ENCODE measurements around the gene BEGAIN. TPM values are rescaled to one million over a fixed set of nuclear protein-coding genes. Genes with fewer than 3 reads are reported as not detected.

The BEGAIN gene
- total and polyA plus RNA-seq, 9 of the 15 experiments (the other 6 are each of a cell fraction or from before 2014, with no cell fraction given) = 0.07 to 0.68 (median 0.55) TPM; not detected in 3

GRCh38 chr14:100500128-100500527, 87.1 kb downstream of the BEGAIN start:
- no peaks in the 10 kb centered on the region for H3K9me1 ChIP-seq (ENCODE audit: control insufficient read depth, insufficient read depth, low read length)
- intact Hi-C loops (cut with micrococcal nuclease) = no loop called here
- ChIA-PET POLR2A (no interaction called here), CTCF (ENCODE audit: low intra/inter-chr PET ratio) (no interaction called here)
- TF ChIP-seq TGIF2 (CRISPR knock-in tag; IDR thresholded peaks at IDR 0.05) (no peak), ZBTB12 (CRISPR knock-in tag; IDR thresholded peaks at IDR 0.05) (no peak), TSC22D4 (tag; IDR thresholded peaks at IDR 0.05) (no peak), BRF1 (IDR thresholded peaks at IDR 0.05; ENCODE audit: borderline replicate concordance, extremely low read depth, insufficient read length) (no peak), ZNF780A (CRISPR knock-in tag; IDR thresholded peaks at IDR 0.05) (no peak), MEIS2 (IDR thresholded peaks at IDR 0.05; ENCODE audit: partially characterized antibody) (no peak)
- TF ChIP-seq, protein P1, sequence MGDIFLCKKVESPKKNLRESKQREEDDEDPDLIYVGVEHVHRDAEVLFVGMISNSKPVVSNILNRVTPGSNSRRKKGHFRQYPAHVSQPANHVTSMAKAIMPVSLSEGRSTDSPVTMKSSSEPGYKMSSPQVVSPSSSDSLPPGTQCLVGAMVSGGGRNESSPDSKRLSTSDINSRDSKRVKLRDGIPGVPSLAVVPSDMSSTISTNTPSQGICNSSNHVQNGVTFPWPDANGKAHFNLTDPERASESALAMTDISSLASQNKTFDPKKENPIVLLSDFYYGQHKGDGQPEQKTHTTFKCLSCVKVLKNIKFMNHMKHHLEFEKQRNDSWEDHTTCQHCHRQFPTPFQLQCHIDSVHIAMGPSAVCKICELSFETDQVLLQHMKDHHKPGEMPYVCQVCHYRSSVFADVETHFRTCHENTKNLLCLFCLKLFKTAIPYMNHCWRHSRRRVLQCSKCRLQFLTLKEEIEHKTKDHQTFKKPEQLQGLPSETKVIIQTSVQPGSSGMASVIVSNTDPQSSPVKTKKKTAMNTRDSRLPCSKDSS (IDR thresholded peaks at IDR 0.05; ENCODE audit: low read depth, partially characterized antibody) = no peak
- TF ChIP-seq, protein P2, sequence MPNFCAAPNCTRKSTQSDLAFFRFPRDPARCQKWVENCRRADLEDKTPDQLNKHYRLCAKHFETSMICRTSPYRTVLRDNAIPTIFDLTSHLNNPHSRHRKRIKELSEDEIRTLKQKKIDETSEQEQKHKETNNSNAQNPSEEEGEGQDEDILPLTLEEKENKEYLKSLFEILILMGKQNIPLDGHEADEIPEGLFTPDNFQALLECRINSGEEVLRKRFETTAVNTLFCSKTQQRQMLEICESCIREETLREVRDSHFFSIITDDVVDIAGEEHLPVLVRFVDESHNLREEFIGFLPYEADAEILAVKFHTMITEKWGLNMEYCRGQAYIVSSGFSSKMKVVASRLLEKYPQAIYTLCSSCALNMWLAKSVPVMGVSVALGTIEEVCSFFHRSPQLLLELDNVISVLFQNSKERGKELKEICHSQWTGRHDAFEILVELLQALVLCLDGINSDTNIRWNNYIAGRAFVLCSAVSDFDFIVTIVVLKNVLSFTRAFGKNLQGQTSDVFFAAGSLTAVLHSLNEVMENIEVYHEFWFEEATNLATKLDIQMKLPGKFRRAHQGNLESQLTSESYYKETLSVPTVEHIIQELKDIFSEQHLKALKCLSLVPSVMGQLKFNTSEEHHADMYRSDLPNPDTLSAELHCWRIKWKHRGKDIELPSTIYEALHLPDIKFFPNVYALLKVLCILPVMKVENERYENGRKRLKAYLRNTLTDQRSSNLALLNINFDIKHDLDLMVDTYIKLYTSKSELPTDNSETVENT (CRISPR knock-in tag; IDR thresholded peaks at IDR 0.05) = no peak
- TF ChIP-seq, protein P3, sequence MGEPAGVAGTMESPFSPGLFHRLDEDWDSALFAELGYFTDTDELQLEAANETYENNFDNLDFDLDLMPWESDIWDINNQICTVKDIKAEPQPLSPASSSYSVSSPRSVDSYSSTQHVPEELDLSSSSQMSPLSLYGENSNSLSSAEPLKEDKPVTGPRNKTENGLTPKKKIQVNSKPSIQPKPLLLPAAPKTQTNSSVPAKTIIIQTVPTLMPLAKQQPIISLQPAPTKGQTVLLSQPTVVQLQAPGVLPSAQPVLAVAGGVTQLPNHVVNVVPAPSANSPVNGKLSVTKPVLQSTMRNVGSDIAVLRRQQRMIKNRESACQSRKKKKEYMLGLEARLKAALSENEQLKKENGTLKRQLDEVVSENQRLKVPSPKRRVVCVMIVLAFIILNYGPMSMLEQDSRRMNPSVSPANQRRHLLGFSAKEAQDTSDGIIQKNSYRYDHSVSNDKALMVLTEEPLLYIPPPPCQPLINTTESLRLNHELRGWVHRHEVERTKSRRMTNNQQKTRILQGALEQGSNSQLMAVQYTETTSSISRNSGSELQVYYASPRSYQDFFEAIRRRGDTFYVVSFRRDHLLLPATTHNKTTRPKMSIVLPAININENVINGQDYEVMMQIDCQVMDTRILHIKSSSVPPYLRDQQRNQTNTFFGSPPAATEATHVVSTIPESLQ (CRISPR knock-in tag; IDR thresholded peaks at IDR 0.05) = no peak
- in situ Hi-C loops (cut with MboI) = no loop called here
- no peak overlapping the region for H3K9ac ChIP-seq (ENCODE audit: insufficient read depth in 1 of 2, low read depth in 2 of 2, low read length in 2 of 2)
- ATAC-seq (no peak), DNase-seq (ENCODE audit: extremely low read depth in 1 of 4, low spot score in 3 of 4) (no peak), FAIRE-seq (no peak)
- WGBS (ENCODE audit: insufficient coverage, low coverage, missing lambda C conversion rate) = 24% methylated on average over 7 of the region's 9 CpGs
- H4K20me1 ChIP-seq (replicated peaks; ENCODE audit: control insufficient read depth, insufficient read depth, low read length) = no peaks in the 10 kb centered on the region
- H3K27ac ChIP-seq (ENCODE audit: extremely low read depth, low read depth, low read length) = no peak overlapping the region
- H2AFZ ChIP-seq (ENCODE audit: low read depth, low read length) = no peak overlapping the region
- no peaks in the 10 kb centered on the region for H3K27me3 ChIP-seq (ENCODE audit: control insufficient read depth in 2 of 2, insufficient read depth in 2 of 2, low read length in 2 of 2)
- no TSS peak for BruUV-seq (replicated peaks)
- no peaks in the 10 kb centered on the region for H3K36me3 ChIP-seq (ENCODE audit: control insufficient read depth, insufficient read depth, low read length)
- H3K4me1 ChIP-seq (replicated peaks in 1 of 2; ENCODE audit: control insufficient read depth in 2 of 2, insufficient read depth in 2 of 2, low read length in 2 of 2) = peaks cover 0 to 9% of the 10 kb centered on the region in 2 experiments; a peak in 3 of 5 replicates
- no peaks in the 10 kb centered on the region for H3K9me3 ChIP-seq (replicated peaks; ENCODE audit: control insufficient read depth, insufficient read depth, low read depth, low read length)
- H3K4me3 ChIP-seq = no peak overlapping the region
- no peak overlapping the region for H3K4me2 ChIP-seq (ENCODE audit: insufficient read depth, low read length)
- no peaks in the 10 kb centered on the region for H3K79me2 ChIP-seq (ENCODE audit: control insufficient read depth, insufficient read depth, low read length)

All from K562 (cell line).